Urothelium cell line (cell line): ENCODE data around the gene DNAJC8.
A peak's percentile ranks its signal among the peaks of the same experiment; 100 is the strongest.

Experiments
- DNase-seq: peaks from one replicate; pipeline ENCODE4 v3.0.0; 2011; ENCODE audit warnings: low spot score, mixed read lengths
- FAIRE-seq: peaks from 2 replicates; lab custom pipeline; 2011; peaks lifted over from hg19 to GRCh38; lab: Jason Lieb, UNC

Gene DNAJC8

GRCh38 chr1:28256197-28256827 lies 23.5 kb upstream of the DNAJC8 start:
- FAIRE-seq (no peak), DNase-seq (no peak)

DNA sequence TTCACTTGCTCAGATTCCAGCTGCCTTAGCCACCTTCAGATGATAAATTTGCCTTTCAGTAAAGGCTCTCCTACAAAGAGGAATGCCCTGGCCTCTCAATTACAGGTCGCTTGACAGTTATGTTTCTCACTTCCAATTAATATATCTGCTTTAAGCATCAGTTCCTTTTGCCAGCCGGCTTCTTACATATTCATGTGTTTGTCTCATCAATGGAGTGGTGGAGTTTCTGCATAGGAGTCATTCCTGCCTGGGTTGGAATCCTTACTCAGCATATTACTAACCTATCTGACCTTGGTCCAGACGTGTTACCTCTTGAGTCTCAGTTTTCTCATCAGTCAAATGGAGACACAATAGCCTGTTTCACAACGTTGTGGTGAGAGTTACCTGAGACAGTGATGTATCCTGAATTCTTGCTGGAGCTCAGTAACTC lies 17.1 kb upstream of the DNAJC8 start:
- no peak for DNase-seq
- no peak for FAIRE-seq

GRCh38 chr1:28249013-28249865 lies 16.4 kb upstream of the DNAJC8 start:
- no peak for FAIRE-seq
- peak; percentile 58 for DNase-seq

DNA sequence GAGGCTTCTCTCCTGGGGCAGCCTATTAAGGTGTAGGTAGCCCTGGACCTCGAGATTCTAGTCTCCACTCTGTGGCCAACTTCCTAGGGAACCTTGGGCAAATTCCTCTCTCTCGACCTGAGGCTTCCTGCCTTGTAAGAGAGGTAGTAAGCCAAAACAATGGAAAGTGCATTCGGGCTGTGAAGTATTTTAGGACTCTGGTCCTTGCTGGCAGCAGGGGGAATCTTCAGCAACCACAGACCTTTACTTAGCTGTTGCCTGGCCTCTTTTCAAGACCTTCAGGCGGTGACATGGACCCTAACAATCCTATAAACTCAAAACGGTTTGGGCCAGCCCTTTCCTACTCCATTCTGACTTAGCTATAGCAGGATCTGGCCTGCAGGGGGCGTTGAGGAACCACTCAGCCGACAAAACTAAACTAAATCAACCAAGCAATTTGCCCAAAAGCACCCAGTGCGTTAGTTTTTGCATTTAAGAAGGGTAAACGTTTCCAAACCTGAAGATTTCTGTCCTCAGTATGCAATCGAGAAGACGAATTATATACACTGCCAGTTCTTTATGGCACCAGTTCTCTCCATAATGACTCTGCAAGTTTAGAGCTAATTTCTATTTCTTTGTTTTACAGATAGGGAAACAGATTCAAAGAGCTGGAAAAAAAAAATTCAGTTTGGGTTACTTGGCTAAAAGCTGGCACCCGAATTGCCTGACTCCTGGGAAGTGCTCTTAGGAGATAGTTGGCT lies 15.6 kb upstream of the DNAJC8 start:
- no peak for FAIRE-seq
- DNase-seq, result peak; percentile 68

GRCh38 chr1:28247612-28248272 lies 14.9 kb upstream of the DNAJC8 start:
- FAIRE-seq (no peak), DNase-seq (no peak)

- DNase-seq (no peak), FAIRE-seq (no peak)
Observed at GRCh38 chr1:28246427-28246832, 13.6 kb upstream of the DNAJC8 start.

DNA sequence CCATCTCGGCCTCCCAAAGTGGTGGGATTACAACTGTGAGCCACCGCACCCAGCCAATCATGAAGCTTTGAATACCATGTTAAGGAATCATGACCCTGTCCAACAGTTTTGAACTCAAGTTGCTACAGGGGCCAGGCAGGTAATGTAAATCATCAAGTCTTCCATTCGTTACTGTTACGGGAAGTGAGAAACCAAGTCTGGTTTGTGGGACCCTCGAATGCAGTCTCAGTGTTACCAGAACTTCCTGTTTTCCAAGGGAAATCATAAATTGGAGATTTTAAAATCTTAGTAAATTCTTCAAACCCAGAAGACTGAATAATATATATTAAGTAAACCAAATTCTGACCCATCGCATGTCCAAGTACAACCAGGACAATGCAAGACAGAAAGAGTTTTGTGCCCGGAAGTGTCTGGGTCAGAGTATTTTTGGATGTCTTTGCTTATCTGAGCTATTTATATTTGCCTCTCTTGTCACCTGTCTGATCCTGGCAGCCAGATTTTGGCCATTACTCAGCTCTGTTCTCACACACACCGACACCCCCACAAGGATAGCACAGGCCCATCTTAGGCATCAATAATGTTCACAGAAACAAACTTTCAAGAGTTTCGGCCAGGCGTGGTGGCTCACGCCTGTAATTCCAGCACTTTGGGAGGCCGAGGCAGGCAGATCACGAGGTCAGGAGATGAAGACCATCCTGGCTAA lies 11.9 kb upstream of the DNAJC8 start:
- no peak for FAIRE-seq
- no peak for DNase-seq

- FAIRE-seq (no peak), DNase-seq (no peak)
Observed at GRCh38 chr1:28243685-28244311, 11.0 kb upstream of the DNAJC8 start.

DNA sequence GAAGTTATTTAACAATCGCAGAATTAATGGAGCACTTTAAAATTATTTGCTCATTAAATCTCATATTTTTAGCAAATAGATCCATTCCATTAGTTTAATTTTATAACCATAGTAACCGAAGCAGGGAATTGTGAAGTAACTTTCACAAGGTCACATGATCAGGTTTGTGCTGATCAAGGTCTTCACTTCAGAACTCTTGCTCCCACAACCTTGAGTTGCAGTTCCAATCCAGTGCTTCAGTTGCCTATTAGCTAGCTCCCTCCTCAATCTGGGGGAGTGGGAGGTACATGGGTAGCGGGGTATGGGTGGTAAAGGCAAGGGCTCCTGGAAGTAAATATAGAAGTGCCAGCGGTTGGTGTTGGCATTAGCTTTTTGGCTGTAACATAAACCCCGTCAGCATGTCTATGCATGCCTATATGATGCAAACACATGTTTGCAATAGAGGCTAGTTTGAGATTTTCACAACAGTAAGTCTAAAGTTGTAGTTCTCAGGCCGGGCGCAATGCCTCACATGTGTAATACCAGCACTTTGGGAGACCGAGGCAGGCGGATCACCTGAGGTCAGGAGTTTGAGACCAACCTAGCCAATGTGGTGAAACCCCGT lies 8.9 kb upstream of the DNAJC8 start:
- no peak for FAIRE-seq

GRCh38 chr1:28240024-28240423 lies 7.2 kb upstream of the DNAJC8 start:
- FAIRE-seq (no peak), DNase-seq (no peak)

More for the DNA sequence above, 8.9 kb upstream of the DNAJC8 start:
- no peak for DNase-seq

DNA sequence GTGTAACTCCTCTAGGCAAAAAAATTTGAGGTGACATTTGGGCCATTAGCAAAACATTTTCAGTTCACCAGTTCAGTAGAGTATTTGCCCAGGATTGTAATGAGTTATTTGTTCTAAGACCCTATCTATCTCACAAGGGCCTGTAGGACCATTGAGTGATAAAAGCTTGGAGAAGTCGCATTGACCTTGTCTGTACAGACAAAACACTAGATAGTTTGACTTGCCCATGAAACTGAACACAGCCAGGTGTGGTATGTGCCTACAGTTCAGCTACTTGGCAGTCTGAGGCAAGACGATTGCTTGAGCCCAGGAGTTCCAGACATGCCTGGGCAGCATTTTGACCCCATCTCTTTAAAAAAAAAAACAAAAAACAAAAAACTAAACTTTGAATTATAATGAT lies 6.2 kb upstream of the DNAJC8 start:
- DNase-seq (no peak), FAIRE-seq (no peak)

DNA sequence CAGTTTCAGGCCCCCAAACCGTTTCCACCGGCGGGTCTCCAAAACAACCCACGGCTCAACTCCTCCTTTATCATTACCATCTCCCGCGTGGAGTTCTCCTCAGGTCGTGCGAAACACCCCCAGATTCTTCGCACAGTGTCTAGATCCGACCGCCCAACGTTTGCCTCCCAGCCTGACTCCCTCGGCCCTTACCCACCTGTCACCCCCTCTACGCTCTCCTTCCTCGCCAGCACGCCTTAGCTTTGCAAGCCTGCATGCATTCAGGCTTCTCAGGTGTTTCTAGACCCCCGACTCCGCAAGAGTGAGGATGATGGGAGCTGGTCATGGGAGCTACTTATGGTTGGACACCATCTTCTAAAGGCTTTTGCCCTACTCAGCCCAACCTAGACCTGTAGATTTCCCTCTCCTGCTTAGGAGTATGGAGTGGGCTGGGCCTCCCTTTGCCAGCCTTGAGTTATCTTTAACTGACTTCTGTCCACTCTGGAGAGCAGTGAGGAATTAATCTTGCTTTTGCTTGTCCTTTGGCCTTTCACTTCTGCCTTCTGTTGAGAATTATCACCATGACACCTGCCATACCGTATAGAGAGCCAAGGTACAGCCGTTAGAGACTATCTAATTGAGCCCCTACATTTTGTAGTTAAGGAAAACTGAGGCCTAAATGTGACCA lies 4.0 kb upstream of the DNAJC8 start:
- DNase-seq (no peak), FAIRE-seq (no peak)

DNA sequence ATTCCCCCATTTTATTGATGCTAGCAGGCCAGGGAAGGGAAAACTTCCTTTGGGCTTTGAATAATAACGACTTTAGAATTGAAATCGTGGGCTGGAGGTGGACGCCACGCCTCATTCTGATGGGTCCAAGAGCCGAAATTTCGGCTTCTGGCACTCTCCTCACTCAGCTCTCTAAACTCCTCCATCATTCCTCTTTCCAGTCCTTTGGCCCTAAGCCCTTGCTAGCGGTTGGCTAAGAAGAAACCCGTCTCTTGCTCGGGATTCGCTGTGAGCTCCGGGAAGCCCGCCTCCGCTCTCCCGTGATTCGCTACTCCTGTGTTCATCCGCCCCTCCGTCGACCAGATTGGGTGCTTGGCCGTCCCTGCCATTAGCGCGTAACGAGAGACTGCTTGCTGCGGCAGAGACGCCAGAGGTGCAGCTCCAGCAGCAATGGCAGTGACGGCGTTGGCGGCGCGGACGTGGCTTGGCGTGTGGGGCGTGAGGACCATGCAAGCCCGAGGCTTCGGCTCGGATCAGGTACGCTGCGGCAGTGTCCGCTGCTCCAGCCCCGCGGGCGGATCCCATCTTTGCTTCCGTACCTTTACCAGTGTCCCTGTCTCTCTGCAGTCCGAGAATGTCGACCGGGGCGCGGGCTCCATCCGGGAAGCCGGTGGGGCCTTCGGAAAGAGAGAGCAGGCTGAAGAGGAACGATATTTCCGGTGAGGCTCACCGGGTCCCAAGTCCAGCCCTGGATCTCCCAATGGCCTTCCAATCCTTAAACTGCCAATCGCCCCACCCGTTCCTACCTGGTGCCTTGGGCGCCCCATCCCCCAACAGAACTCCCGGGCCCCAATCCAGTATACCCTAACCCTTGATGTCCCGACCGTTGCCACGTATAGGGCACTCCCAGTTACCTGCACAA lies 3.2 kb upstream of the DNAJC8 start, which contains the start of gene ATP5IF1:
Gene ATP5IF1 (plus strand): TSS at position 370 of the 901 bp plus-strand sequence. CDS start 60 bp downstream, at position 430.
- peak; percentile 99 for DNase-seq
- no peak for FAIRE-seq

- no peak for DNase-seq
- FAIRE-seq, result no peak
Observed at GRCh38 chr1:28233264-28233606, 406 bp upstream of the DNAJC8 start.

DNA sequence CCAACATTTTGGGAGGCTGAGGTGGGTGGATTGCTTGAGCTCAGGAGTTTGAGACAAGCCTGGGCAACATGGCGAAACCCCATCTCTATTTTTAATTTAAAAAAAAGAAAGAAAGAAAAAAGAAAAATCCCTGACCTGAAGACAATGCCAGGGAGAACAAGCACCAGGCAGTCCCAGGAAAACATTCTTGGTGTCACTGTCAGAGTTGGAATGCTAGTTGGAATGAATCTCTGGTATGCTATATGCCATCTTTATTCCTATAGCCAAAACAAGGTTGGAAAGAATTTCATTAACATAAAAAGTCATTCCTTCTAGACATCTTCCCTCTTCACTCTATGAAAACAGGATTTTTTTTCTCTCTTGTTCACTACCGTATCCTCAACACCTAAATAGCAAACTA lies 2.8 kb downstream of the DNAJC8 start:
- DNase-seq (no peak), FAIRE-seq (no peak)

DNA sequence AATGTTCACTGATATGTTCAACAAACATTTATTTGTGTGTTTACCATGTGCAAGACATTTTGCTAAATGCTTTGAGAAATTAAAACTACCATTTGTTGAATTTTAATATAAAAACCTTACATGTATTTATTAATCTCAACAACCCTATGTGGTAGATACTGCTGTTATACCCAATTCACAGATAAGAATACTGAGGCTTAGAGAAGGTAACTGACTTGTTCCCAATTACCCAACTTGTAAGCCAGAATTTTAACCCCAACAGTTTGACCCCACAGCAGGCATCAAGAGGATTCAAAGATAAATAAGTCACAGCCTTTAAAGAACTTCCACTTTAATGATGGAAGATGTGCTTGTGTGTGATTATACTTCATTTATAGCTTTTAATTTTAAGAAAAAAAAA lies 3.7 kb downstream of the DNAJC8 start:
- FAIRE-seq, result no peak
- no peak for DNase-seq

- no peak for DNase-seq
- FAIRE-seq, result no peak
Observed at GRCh38 chr1:28213315-28213714, 19.5 kb downstream of the DNAJC8 start.

DNA sequence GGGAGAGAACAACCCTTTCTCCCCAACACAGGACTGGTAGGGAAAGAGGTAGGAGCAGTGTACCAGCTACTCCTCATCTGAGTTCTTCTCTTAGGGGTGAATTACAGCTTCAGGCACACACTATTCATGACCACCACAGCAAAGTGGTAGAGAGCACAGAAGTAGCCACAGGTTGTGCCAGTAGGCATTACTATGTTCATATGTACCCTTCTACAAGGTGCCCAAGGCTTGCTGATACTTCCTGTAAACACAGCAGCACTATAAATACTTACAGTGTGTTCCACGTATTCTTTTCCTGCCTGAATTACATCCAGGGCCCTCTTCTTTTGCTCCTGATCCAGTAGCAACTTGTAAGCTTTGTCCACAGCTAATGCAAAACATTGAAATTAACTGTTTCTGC lies 23.1 kb downstream of the DNAJC8 start:
- FAIRE-seq (no peak), DNase-seq (no peak)
